Mammary epithelial cell (primary cell): ENCODE results near the gene LAT.
A peak's percentile ranks its signal among the peaks of the same experiment; 100 is the strongest.

Source experiments
- EZH2 ChIP-seq: IDR thresholded peaks from 2 replicates; pipeline ENCODE4 v1.6.1; 2012; ENCODE audit warnings: low read length, inconsistent platforms, borderline replicate concordance
- TF ChIP-seq, protein P1 (sequence below), 2 donors: IDR thresholded peaks in 1 of 2; conservative IDR thresholded peaks in 1 of 2; 2 replicates each; pipeline ENCODE4 v1.5.1; 2011 to 2012; ENCODE audit warnings: inconsistent platforms in 2 of 2, low read length in 2 of 2, mild to moderate bottlenecking in 2 of 2, control low read depth in 1 of 2, low read depth in 1 of 2; ENCODE audit not compliant: insufficient read depth in 1 of 2; ENCODE audit errors: extremely low read depth in 1 of 2

DNA sequence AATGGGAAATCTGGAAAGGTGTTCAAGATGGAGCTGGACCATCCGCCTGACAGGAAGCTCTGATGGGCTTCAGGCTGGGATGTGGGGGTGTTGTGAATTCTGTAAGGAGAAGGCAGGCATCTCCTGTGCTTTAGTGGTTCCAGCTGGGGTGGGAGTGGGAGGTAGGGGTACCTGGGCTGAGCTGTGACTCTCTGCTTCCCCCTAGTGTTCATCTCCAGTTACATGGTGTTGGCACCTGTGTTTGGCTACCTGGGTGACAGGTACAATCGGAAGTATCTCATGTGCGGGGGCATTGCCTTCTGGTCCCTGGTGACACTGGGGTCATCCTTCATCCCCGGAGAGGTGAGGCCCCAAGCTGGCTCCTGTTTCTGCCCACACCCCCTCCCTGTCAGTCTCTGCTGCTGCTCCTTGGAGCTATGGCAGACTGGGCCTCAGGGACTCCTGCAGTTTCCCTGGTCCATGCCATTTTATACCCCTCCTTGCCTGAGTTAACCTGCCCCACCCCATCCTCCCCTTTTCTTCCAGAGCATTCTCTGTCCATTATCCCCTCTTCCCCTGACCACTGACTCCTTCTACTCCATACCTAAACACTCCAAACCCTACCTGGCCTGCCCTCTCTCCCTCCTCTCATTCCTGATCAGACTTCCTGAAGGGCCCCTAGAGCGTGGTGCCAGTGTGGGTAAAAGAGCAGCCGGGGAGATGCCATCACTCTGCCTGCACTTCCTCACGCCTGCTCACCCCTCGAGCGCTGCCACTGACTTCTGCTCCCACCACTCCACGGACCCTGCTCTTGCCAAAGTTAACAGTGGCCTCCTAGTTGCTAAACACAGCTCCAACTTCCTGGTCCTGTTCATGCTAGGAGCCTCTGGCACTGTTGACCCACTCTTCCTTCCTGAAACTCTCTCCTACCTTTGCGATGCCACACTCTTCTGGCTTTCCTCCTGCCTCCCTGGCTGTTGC lies 6.9 kb upstream of the LAT start:
- TF ChIP-seq, protein P1, sequence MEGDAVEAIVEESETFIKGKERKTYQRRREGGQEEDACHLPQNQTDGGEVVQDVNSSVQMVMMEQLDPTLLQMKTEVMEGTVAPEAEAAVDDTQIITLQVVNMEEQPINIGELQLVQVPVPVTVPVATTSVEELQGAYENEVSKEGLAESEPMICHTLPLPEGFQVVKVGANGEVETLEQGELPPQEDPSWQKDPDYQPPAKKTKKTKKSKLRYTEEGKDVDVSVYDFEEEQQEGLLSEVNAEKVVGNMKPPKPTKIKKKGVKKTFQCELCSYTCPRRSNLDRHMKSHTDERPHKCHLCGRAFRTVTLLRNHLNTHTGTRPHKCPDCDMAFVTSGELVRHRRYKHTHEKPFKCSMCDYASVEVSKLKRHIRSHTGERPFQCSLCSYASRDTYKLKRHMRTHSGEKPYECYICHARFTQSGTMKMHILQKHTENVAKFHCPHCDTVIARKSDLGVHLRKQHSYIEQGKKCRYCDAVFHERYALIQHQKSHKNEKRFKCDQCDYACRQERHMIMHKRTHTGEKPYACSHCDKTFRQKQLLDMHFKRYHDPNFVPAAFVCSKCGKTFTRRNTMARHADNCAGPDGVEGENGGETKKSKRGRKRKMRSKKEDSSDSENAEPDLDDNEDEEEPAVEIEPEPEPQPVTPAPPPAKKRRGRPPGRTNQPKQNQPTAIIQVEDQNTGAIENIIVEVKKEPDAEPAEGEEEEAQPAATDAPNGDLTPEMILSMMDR (conservative IDR thresholded peaks at IDR 0.05 in 1 of 2, IDR thresholded peaks at IDR 0.05 in 1 of 2; ENCODE audit: extremely low read depth in 1 of 2, insufficient read depth in 1 of 2, low read depth in 1 of 2, low read length in 2 of 2), result peak; percentile 47 to 77
- TF ChIP-seq EZH2, result no peak
